Transverse colon (tissue), 4 donors: ENCODE results near the gene SH3BP5. TPM values are rescaled to one million over a fixed set of nuclear protein-coding genes. Genes with fewer than 3 reads are reported as not detected.
A peak's percentile ranks its signal among the peaks of the same experiment; 100 is the strongest.

ENCODE experiments used
- DNase-seq: peaks from one replicate; pipeline ENCODE4 v3.0.0-alpha.2; 2019
- H3K27ac ChIP-seq, 4 donors: fragments of 200-600 bp; sonication (generic); 2 replicates each; pipeline ENCODE4 v1.5.1; 2016 to 2018; ENCODE audit warnings: inconsistent platforms in 4 of 4
- H3K27me3 ChIP-seq: fragments of 200-600 bp; sonication (generic); 2 replicates; pipeline ENCODE4 v1.5.1; 2017; ENCODE audit warnings: inconsistent platforms
- H3K36me3 ChIP-seq, 4 donors: fragments of 200-600 bp; sonication (generic); 2 replicates each; pipeline ENCODE4 v1.5.1; 2017 to 2019; ENCODE audit warnings: inconsistent platforms in 4 of 4
- H3K4me1 ChIP-seq, 4 donors: fragments of 200-600 bp; sonication (generic); 2 replicates each; pipeline ENCODE4 v1.5.1; 2017 to 2020; ENCODE audit warnings: inconsistent platforms in 4 of 4
- H3K4me3 ChIP-seq, 4 donors: fragments of 200-600 bp; sonication (generic); 1 replicate in 1 of 4; 2 replicates in 3 of 4; pipeline versions ENCODE4 v1.5.1 to v1.6.1; 2017 to 2019; ENCODE audit warnings: inconsistent platforms in 4 of 4
- H3K9me3 ChIP-seq, 2 donors: fragments of 200-600 bp; sonication (generic); 2 replicates each; pipeline ENCODE4 v1.5.1; 2017 to 2019; ENCODE audit warnings: inconsistent platforms in 2 of 2
- EP300 ChIP-seq: sonication (generic); formaldehyde crosslinking; IDR thresholded peaks from one replicate; pipeline ENCODE4 v1.6.1; 2017; ENCODE audit warnings: antibody characterized with exemption, low read depth
- POLR2A ChIP-seq: fragments of 450-650 bp; IDR thresholded peaks from one replicate; pipeline ENCODE4 v1.6.1; 2016; ENCODE audit warnings: antibody characterized with exemption, mild to moderate bottlenecking, moderate library complexity
- POLR2AphosphoS5 ChIP-seq, 3 donors: sonication (generic); formaldehyde crosslinking; IDR thresholded peaks; one replicate each; pipeline ENCODE4 v1.6.1; 2016; ENCODE audit warnings: antibody characterized with exemption in 3 of 3
- WGBS, 2 donors: methylation state at CpG; one replicate each; pipeline ENCODE4 v1.1.5; 2018; ENCODE audit warnings: low coverage in 1 of 2; 5-methylcytosine and 5-hydroxymethylcytosine counted together
- in situ Hi-C, 4 donors: fragments of 200-750 bp; cut with MboI; loops; one replicate each; pipeline versions ENCODE4 v1.15.0 to v1.15.1; 2017; ENCODE audit warnings: low sequenced_read_pairs in 3 of 4, low pct_ligation_motif_present in 1 of 4, low pct_unique_long_range_greater_than_20kb in 1 of 4
- intact Hi-C: fragments of 100-400 bp; cut with DNase I; formaldehyde crosslinking; loops from one replicate; pipeline ENCODE4 v1.15.1; 2023; ENCODE audit warnings: low total_unique reads
- total RNA-seq, 4 donors: library from RNA; depleted of rRNA; stranded (reverse); fragments of >200 nt; gene quantifications; one replicate each; pipeline ENCODE4 v1.1.0, GENCODE V29; 2016
- TF ChIP-seq, protein P1 (sequence below), 5 experiments: fragments of 200-600 bp in 3 of 5; fragments of 450-650 bp in 2 of 5; sonication (generic) in 3 of 5; IDR thresholded peaks; 1 replicate in 2 of 5; 2 replicates in 3 of 5; pipeline ENCODE4 v1.5.1; 2016 to 2017; ENCODE audit warnings: antibody characterized with exemption in 5 of 5, inconsistent platforms in 3 of 5, mild to moderate bottlenecking in 2 of 5, moderate library complexity in 1 of 5

The SH3BP5 gene
- total RNA-seq, 4 donors from 2014 or later, result 7.5 to 32.4 (median 15.8) TPM

DNA sequence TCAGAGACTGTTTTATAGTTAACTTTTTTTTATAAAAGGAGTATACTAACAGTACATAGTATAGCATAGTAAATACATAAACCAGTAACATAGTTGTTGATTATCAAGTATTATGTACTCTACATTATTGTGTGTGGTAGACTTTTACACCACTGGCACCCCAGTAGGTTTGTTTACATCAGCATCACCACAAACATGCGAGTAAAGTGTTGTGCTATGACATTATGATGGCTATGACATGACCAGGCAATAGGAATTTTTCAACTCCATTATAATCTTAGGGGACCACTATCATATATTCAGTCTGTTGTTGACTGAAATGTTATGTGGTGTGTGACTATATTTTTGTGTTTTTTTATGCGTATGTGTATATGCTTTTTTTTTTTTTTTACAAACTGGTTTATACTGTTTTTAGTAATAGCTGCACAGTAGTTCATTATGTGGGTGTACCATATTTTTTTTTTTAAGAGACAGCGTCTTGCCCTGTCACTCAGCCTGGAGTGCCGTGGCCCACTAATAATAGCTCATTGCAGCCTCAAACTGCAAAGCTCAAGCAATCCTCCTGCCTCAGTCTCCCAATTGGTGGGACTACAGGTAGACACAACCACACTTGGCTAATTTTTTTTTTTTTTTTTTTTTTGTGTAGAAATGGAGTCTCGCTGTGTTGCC lies 124.4 kb downstream of the SH3BP5 start:
- intact Hi-C loops, result loop anchor here (10.0 kb wide), 1 partner anchor 197 kb away; no protein-coding TSS in a partner anchor
- H3K27ac ChIP-seq, result peak overlapping the region; percentile 95 to 98 (median 96)
- in situ Hi-C loops, result loop anchor here in 3 of 4 donors (10.0 to 25.0 kb wide), 3 partner anchors 103 to 1054 kb away; partner anchors contain the start of genes DPH3 (in 1 of the 3) and OXNAD1 (in 1 of the 3)
- H3K27me3 ChIP-seq, result no peaks in the 10 kb centered on the region
- H3K4me3 ChIP-seq, result peak overlapping the region in 3 of 4 donors; percentile 68 to 79 (median 78)
- peaks cover 4 to 38% (median 14%) of the 10 kb centered on the region in 4 donors for H3K4me1 ChIP-seq
- no peak for TF ChIP-seq POLR2AphosphoS5 (IDR thresholded peaks at IDR 0.05)
- no peak for TF ChIP-seq POLR2A
- TF ChIP-seq, protein P1, sequence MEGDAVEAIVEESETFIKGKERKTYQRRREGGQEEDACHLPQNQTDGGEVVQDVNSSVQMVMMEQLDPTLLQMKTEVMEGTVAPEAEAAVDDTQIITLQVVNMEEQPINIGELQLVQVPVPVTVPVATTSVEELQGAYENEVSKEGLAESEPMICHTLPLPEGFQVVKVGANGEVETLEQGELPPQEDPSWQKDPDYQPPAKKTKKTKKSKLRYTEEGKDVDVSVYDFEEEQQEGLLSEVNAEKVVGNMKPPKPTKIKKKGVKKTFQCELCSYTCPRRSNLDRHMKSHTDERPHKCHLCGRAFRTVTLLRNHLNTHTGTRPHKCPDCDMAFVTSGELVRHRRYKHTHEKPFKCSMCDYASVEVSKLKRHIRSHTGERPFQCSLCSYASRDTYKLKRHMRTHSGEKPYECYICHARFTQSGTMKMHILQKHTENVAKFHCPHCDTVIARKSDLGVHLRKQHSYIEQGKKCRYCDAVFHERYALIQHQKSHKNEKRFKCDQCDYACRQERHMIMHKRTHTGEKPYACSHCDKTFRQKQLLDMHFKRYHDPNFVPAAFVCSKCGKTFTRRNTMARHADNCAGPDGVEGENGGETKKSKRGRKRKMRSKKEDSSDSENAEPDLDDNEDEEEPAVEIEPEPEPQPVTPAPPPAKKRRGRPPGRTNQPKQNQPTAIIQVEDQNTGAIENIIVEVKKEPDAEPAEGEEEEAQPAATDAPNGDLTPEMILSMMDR (IDR thresholded peaks at IDR 0.05), result no peak
- no peak for TF ChIP-seq EP300
- WGBS, 2 donors, result 41 to 71% methylated on average over 3 to 5 of the region's 5 CpGs
- no peaks in the 10 kb centered on the region for H3K9me3 ChIP-seq
- no peak for DNase-seq
- H3K36me3 ChIP-seq, result peaks cover 0 to 11% (median 5%) of the 10 kb centered on the region in 4 donors

DNA sequence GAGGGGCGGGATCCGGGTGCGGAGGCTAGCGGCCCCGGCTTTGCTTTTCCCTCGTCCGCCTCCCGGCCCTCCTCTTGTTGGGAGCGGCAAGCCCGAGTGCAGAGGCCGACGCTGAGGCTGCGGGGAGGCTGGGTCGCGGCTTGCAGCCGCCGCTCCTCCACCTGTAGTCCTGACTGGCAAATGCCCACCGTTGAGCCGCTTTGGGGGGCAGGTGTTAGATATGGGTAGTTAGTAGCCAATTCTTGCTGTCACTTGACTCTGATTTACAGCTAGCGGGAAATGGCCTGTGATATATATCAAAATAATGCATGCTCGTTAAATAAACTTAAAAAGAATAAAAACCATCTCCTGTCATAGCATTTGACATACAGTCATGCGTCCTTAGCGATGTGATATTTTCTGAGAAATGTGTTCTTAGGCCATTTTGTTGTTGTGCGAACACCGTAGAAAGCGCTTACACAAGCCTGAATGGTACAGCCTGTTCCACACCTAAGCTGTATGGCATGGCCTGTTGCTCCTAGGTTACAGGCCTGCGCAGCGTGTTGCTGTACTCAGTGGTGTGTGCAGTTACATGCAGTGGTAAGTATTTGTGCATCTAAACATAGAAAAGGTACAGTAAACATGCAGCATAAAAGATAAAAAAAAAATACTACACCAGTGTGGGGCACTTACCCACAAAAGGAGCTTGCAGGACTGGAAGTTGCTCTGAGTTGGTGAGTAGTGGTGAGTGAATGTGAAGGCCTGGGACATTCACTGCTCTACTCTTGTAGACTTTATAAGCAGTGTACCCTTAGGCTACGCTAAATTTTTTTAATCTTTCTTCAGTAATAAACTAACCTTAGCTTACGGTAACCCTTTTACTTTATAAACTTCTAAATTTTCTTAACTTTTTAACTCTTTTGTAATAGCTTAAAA lies 125.5 kb downstream of the SH3BP5 start:
- WGBS, 2 donors, result 2% methylated on average over 4 to 30 of the region's 30 CpGs

DNA sequence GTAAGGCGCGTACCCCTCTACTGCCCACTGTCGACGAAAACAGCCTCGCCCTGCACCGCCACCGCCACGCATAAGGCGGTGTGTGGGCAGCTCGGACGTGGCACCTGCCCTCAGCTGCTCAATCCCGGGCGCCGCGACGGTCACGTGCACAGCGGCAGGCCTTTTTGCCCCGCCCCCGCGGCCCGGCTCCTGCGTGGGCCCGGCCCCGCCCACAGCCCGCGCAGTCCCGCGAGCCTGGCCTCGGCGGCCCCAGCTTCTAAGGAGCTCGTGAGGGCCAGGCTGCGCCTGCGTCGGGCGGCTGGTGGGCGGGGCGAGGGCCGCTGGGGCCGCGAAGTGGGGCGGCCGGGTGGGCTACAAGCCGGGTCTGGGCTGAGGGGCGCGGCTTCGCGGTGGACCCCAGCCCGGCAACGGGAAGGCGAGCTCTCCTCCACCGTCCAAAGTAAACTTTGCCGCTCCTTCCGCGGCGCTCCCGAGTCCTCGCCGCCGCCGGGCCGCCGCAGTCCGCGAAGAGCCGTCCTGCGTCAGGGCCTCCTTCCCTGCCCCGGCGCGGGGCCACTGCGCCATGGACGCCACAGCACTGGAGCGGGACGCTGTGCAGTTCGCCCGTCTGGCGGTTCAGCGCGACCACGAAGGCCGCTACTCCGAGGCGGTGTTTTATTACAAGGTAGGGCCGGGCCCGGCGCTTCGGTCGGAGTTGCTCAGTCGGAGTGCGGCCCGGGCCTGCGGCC lies 126.3 kb downstream of the SH3BP5 start, which contains the start of gene CAPN7:
Gene CAPN7, plus strand, starts transcription at position 313 of the 728 bp plus-strand sequence. Its CDS starts 250 bp downstream, at position 563.
- Histone ChIP-seq H3K4me1 (peaks cover 4 to 34% (median 14%) of the 10 kb centered on the region in 4 donors), H3K4me3 (peak within 1 kb of the TSS; percentile 68 to 97 (median 78)), H3K27ac (peak within 1 kb of the TSS; percentile 95 to 98 (median 96)), H3K27me3 (no peaks in the 10 kb centered on the region), H3K9me3 (no peaks in the 10 kb centered on the region), H3K36me3 (no peaks in the 10 kb centered on the region)
- 0% methylated on average over 71 of the region's 92 CpGs; no CpG with 5 or more reads in 1 of the 2 donors for WGBS, 2 donors
- peak; percentile 96 for DNase-seq
- intact Hi-C loops, result loop anchor here (10.0 kb wide), 1 partner anchor 199 kb away; no protein-coding TSS in a partner anchor
- in situ Hi-C loops, result loop anchor here in 3 of 4 donors (10.0 to 25.0 kb wide), 3 partner anchors 101 to 1056 kb away; partner anchors contain the start of genes DPH3 (in 1 of the 3) and OXNAD1 (in 1 of the 3)
- TF ChIP-seq POLR2A (peak; percentile 86), EP300 (no peak), POLR2AphosphoS5 (IDR thresholded peaks at IDR 0.05) (peak; percentile 79 to 91 (median 91))
- TF ChIP-seq, protein P1 (IDR thresholded peaks at IDR 0.05), result peak in 4 of 5 experiments; percentile 31 to 65 (median 42)

More for the DNA sequence above, 125.5 kb downstream of the SH3BP5 start:
- H3K36me3 ChIP-seq, result peaks cover 0 to 1% (median under 1%) of the 10 kb centered on the region in 4 donors
- H3K4me3 ChIP-seq, result peak overlapping the region; percentile 68 to 97 (median 78)
- peaks cover 4 to 35% (median 14%) of the 10 kb centered on the region in 4 donors for H3K4me1 ChIP-seq
- no peaks in the 10 kb centered on the region for H3K9me3 ChIP-seq
- intact Hi-C loops (loop anchor here (10.0 kb wide), 1 partner anchor 198 kb away; no protein-coding TSS in a partner anchor), in situ Hi-C loops (loop anchor here in 3 of 4 donors (10.0 to 25.0 kb wide), 3 partner anchors 102 to 1055 kb away; partner anchors contain the start of genes DPH3 (in 1 of the 3) and OXNAD1 (in 1 of the 3))
- H3K27me3 ChIP-seq, result no peaks in the 10 kb centered on the region
- TF ChIP-seq EP300 (no peak), POLR2AphosphoS5 (IDR thresholded peaks at IDR 0.05) (no peak), POLR2A (no peak)
- TF ChIP-seq, protein P1 (IDR thresholded peaks at IDR 0.05), result no peak
- DNase-seq, result peak; percentile 36
- H3K27ac ChIP-seq, result peak overlapping the region; percentile 95 to 98 (median 96)
